Measurements from ENCODE around the gene VMP1.
"Not testable (repeated sequence)": the region's sequence is repeated elsewhere in the genome, so short reads cannot be mapped to it uniquely, and the experiment has no call there.

Gene VMP1

DNA sequence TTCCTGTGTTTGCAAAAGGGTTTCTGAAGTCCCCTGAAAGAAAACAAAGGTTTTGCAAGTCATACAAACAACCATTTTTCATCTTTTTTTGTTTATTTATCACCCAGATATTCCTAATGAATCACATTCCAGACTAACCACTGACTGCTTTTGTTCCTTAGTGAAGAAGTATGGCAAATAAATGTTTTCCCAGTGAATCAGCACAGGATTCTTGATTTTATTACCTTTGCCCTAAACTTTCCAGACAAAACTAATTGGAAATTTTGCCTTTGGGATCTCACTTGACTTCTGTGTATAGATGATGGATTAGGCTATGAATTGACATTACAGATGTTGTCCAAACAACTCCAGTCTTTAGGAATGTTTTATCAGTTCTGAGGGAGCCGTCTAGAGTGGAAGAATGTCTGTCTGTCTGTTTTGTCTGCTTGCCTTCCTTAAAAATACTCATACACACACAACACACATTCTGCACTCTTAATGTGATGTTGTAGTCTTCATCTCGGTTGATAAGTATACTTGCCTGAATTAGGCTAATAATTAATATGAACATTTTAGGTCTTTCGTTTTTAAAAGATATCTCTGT, 48.9 kb downstream of the VMP1 start:
- no peak for DNase-seq

DNA sequence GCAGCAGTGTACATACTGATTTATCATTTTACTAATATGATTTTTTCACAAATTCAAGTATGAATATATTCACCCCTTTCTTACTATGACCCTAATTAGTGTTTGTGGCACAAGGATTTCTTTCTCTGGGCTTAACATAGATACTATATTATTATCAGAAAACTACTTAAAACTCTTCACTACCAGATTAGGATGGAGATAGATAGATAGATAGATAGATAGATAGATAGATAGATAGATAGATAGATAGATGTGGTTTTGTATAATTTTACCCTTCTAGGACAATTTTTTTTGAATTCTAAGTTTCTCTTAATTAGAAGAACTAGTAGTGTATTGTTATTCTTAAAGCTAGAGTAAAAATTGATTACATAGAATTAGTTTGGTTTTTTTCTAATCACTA, 49.6 kb downstream of the VMP1 start:
- DNase-seq, result no peak

DNA sequence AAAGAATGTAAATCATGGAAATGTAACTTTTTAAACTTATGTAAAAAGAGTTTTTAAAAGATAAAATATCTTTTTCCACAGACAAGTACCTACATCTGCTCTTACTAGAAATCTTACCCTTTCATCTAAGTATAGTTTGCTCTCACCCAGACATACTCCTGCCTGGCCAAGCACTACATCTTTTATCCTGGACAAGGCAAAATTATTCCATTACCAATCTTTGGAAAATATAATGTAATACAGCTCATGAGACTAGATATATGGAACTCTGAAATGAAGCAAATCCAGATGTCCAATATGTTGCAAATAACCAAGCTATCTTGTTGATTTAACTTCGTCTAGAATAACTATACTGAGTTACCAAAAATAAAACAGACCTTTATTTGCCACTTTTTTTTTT, 50.0 kb downstream of the VMP1 start:
- DNase-seq, result no peak

DNA sequence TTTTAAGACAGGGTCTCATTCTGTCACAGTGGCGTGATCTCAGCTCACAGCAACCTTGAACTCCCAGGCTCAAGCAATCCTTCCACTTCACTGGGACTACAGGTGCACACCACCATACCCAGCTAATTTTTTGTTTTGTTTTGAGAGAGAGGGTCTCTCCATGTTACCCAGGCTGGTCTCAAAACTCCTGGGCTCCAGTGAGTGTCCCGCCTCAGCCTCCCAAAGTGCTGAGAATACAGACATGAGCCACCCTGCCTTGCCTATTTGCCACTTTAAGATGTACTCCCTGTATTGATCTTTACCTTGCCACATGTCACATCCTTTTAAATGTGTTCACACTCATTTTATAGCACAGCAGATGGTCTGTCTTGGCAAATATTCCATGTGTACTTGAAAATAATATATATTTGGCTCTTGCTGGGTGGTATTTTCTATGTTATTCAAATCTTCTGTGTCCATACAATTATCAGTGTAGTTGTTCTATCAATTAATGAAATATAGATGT, 50.5 kb downstream of the VMP1 start:
- DNase-seq, result no peak

DNA sequence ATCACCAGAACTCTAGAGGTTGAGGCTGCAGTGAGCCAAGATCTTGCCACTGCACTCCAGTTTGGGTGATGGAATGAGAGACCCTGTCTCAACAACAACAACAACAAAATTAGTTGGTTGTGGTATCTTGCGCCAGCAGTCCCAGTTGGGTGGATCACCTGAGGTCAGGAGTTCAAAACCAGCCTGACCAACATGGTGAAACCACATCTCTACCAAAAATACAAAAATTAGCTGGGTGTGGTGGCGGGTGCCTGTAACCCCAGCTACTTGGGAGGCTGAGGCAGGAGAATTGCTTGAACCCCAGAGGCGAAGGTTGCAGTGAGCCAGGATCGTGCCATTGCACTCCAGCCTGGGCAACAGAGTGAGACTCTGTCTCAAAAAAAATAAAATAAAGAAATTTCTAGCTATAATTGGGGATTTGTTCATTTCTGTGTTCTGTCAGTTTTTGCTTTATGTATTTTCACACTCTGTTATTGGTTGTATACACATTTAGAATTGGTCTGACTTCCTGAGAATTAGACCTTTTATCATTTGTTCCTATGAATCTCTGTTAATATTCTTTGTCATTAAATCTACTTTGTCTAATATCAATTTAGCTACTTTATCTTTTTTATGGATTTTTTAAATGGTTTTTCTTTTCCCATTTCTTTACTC, 51.7 kb downstream of the VMP1 start:
- not testable (repeated sequence) for DNase-seq

DNA sequence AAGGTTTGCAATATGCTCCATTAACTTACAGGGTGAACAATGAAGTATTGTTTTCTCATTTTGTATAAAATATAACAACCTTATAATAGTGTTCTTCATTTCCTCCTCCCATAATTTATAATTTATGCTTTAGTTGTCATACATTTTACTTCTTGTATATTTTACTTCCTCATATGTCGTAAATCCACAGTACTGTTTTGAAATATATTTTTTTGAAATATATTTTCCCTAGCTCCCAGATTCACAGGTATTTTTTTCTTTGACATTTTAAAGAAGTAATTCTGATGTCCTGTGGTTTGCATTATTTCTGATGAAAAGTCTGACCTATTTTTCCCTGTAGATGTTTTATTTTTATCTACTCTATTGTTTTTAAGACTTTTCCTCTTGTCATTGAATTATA, 52.7 kb downstream of the VMP1 start:
- no peak for DNase-seq

DNA sequence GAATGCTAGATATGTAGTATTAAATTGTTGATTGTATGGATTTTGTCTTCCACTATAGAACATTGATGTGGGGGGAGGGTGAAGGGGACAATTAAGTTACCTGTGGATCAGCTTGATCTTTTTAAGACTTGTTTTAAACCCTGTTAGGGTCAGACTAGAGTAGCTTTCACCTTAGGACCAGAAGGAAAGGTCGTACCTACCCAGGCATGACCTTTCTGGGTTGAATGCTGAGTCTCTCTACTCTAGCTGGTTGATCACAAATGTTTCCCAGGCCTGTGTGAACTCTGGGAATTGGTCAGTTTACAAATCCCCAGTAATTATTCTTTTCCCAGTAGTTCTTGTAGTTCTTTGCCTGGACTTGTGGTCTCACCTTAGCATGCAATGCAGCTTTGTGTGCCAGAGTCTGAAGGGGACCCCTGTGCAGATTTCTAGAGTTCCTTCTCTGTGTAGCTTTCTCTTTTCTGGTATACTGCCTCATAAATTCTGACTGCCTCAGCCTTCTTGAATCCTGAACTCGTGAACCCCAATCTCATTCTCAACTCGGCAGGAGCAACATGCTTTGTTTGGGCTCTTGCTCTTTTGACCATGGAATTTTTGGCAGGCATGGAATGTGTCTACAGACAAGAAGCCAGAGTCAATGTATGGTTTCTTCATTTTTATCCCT, 54.1 kb downstream of the VMP1 start:
- DNase-seq, result no peak

DNA sequence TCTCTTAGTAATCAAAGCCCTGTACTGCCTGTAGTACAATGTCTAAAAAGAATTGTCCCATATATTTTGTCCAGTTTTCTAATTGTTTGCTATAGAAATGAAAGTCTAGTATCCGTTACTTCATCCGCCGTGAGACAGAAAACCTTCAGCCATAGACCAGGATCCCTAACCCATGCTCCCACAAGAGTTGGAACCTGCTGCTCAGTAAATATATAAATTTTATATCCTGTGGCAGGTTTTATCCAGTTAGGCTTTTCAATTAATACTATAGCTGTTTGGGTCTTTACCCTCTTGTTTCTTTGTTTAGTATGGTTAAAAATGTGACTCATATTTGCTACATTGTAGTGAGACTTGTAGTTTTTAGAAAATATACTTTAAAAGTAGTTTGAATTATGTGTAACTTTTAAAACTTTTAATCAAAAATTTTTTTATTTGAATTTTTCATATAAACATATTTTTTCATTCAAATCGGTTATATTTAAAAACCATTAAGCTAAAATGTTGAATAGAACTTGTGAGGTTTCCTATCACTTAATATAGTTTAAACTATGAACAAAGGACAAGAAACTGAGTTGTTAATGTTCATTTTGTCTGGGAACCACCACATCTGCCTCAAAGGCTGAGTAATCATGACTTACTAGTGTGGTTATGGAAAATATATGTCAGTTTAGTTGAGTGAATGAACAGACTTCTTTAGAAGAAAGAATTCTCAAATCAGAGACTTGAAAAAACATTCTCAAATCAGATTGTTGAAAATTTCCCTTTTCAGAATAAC, 54.8 kb downstream of the VMP1 start:
- DNase-seq, result no peak

DNA sequence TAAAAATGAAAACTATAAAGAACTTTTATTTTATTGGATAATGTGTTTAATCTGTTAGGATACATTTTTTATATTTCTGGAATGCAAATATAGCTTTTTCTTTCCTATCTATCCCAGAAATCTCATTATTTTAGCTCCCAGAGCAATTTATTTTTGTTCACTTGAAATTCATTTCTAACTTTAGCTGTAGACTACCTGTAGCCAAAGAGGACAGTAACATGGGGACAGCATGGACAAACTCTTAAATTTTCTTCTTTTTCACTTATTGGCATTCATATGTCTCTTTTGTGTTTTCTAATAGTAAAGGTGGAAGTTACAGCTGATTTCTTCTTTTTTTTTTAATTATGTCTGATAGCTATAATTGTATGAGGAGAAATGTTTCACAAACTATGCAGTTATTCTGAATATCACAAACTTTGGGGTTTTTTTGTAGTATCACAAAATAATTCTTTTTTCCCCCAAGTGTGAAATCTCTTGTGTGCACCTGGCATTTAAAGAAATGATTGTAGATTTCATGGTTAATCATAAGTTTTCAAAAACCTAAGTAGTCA, 55.4 kb downstream of the VMP1 start:
- DNase-seq, result no peak

DNA sequence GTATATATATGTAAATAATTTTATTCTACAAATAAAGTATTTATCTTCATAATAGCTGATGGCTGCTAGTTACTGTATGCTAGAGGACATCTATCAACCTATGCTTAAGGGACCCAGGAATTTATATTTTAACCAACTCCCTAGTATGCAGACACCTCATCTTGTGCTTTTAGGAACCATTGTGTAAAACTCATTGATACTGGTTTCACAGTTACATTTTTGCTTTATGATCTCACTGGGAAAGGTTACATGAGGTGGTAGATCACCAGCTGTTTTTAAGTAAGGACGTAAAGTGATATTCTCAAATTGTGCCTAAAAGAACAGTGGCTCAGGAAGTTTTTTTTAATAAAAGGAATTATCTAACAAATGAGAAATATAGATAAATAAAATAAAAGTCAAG, 56.4 kb downstream of the VMP1 start:
- DNase-seq, result no peak

DNA sequence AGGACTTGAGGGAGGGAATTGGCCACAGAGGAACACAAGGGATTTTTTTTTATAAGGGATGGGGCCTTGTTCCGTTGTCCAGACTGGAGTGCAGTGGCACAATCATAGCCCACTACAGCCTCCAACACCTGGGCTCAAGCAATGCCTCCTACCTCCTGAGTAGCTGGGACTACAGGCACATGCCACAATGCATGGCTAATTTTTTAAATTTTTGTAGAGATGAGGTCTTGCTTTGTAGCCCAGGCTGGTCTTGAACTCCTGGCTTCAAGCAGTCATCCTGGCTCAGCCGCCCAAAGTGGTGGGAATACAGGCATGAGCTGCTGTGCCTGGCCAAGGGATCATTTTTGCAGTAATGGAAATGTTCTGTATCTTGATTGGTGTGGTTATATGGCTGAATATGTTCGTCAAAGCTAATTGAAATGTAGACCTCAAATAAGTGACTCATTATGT, 56.9 kb downstream of the VMP1 start:
- DNase-seq, result no peak

DNA sequence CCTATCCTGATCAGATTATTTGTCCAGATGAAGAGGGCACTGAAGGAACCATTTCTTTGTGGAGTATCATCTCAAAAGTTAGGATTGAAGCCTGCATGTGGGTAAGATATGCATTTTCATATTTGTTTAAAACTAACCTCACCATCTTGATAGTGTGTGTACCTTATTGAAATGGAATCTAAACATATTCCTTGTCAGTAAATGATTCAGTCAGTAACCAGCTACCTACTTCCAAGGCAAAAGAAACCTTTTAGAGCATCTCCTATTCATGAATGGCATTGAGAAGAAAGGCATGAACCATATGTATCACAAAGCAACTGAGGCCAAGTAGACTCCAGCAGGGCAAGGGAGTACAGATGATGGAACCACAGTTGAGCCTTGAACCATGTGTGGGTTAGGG, 57.6 kb downstream of the VMP1 start:
- no peak for DNase-seq

DNA sequence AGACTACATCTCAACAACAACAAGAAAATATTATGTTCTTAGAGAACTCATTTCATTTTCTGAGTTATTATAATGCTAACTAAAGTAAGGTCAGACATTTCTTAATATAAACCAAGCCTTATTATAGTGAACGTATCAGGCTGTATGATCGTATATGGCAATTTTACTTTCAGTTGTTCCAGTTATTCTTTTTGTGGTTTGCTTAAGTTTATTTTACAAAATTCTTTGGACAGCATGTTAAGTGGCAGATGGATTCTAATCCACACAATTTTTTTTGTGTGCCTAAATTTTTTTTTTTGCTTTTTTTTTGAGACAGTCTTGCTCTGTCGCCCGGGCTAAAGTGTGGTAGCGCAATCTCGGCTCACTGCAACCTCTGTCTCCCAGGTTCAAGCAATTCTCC, 59.0 kb downstream of the VMP1 start:
- no peak for DNase-seq

DNA sequence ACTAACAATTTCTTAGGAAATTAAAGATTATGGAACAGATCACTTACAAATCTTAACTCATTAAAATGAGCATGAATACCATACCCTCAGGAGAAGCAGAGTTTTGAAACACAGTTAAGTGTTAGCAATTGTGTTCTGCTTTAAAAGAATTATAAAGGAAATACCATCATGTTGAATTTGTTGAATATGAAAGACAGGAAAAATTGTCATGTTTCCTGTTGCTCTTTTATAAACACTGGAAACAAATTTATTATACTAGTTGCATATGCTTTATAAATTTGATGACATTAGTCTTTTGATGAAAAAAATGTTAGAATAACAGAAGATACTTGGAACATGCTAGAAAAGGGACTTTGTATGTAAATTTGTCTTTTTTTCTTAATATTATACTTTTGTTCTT, 59.7 kb downstream of the VMP1 start:
- no peak for DNase-seq

DNA sequence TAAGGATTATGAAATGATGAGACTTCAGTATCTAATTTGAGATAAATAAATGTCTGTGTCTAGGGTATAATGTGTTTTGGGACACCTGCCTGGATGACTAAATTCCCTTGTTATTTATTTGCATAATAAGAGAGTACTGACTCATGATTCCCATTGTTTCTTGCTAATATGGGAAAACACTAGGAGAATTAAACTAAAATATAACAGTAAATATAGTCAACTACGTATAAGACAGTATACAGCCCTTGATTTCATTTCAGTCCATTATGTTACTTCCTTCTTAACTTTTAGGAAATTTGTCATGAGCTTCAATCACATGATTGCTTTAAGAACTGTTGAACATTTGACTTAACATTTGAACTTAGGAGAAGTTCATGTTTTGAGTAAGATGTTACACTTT, 62.4 kb downstream of the VMP1 start:
- no peak for DNase-seq

DNA sequence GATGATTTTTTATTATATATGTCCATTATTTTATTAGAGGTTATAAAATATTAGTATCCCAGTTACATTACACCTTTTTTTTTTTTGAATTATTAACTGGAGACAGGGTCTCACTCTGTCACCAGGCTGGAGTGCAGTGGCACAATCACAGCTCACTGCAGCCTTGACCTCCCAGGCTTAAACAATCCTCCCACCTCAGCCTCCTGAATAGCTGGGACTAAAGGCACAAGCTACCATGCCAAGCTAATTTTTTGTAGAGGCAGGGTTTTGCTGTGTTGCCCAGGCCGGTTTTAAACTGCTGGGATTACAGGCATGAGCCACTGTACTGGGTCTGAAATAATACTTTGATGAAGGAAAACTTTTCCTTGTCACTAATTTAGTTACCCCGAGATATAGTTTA, 63.6 kb downstream of the VMP1 start:
- DNase-seq, result no peak

DNA sequence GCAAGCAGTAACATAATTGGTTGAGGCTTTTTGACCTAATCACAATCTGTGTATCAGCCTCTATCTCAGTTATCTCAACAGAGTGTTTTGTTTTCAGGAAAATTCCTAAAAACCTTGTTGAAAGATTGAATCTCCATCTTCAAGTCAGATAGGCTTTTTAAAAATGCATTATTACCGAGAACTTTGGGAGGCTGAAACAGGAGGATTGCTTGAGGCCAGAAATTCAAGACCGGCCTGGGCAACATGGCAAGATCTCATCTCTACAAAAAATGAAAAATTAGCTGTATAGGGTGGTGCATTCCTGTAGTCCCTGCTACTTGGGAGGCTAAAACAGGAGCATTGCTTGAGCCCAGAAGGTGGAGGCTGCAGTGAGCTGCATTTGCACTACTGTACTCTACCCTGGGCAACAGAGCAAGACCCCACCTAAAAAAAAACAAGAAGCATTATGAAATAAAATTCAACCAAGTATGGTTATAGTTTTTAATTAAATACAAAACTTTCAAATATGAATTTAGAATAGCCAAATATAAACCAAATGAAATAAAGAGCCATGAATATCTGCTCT, 68.4 kb downstream of the VMP1 start:
- DNase-seq, result no peak

DNA sequence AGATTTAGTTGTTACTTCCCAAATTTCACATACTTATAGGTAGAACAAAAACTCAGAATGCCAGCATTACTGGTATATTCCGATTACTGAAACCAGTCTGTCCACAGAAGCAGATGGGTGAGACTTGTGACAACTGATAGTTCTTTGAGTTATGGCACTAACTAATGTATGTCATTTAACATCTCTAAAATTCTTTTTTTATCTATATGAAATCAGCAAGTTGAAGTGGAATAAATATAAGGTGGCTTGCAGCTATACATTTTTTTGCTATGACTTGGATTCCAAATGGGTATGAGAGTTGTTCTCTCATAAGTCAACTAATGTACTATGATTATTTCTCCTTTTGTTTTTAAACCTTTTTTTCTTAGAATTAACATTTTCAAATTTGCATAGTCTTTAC, 69.1 kb downstream of the VMP1 start:
- no peak for DNase-seq

DNA sequence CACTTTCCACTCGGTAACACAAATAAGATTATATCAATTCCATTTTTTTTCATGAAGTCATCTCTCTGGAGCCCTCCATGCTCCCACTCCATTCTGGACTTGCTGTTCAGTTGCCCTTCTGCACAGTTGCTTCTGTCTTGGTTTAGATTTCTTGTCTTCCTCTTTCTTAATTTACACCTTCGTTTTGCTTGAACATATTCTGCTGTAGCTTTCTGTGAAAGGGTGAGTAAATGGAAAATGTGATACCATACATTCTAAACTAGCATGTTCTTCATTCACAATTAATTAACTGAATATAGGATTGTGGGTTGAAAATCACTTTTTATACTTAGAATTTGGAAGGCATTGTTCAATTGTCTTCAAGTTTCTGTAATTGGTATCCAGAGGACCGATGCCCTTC, 69.6 kb downstream of the VMP1 start:
- DNase-seq, result no peak

DNA sequence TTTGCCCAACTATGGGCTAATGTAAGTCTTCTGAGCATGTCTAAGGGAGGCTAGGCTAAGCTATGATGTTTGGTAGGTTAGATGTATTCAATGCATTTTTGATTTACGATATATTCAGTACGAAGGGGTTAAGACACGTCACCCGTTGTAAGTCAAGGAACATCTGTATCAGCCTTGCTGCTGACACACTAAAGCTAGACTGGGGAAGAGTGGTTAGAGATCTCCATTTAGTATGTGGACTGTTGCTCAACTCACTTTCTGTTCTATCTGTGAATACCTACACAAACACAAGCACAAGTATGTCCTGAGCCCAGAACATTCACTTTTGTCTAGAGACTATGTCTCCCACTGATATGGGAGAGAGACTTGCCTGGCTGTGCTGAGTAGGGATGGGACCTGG, 71.5 kb downstream of the VMP1 start:
- DNase-seq, result no peak

DNA sequence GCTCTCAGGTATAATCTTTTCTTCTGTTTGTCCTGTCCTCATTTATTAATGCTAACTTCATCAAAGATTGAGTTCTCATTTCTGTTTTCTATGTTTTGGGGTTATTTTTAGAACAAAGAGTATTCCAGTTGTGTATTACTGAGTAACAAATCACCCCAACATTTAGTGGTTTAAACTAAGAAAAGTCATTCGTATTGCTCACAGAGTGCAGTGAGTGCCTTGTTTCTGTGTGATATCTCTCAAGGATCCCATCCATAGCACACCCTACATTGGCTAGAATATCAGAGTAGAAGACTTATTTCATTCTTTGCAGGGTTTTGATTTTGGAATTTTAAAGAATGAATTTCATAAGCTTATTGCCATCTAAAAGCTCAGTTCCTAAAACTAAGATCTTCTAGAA, 72.1 kb downstream of the VMP1 start:
- DNase-seq, result no peak

DNA sequence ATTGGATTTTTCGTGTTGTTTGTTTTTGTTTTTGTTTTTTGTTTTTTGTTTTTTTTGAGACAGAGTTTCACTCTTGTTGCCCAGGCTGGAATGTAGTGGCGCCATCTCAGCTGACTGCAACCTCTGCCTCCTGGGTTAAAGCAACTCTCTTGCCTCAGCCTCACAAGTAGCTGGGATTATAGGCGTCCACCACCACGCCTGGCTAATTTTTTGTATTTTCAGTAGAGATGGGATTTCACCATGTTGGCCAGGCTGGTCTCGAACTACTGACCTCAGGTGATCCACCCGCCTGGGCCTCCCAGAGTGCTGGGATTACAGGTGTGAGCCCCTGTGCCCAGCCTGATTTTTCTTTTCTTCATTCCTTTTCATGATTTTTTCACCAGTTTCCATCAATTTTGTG, 73.1 kb downstream of the VMP1 start:
- not testable (repeated sequence) for DNase-seq
